Measurements from ENCODE around the gene GP9.

DNA sequence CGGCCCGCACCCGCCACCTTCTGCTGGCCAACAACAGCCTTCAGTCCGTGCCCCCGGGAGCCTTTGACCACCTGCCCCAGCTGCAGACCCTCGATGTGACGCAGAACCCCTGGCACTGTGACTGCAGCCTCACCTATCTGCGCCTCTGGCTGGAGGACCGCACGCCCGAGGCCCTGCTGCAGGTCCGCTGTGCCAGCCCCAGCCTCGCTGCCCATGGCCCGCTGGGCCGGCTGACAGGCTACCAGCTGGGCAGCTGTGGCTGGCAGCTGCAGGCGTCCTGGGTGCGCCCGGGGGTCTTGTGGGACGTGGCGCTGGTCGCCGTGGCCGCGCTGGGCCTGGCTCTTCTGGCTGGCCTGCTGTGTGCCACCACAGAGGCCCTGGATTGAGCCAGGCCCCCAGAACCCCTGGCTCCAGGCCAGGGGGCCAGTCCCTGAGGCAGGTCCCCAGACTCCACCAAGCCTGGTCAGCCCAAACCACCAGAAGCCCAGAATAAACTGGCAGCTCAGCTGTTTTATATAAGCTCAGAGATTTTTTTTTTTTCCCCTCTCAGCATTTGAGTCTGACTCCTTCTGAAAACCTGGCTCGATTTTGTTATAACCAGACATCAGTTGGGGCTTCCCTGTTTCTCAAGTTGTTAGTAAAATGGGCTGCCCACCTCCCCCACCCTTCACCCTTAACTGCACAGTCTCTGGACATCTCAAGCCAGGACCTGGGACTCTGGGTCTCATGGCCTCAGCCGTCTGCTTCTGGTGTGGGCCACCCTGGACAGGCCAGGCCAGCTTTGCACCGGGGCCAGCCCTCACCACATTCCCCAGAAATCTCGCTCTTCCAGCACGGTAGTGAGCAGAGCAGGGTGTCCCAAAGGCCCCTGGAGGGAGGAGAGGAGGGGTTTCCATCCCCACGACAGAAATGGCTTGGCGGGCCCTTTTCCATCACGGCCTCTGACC lies 1.6 kb downstream of the GP9 start:
- TF ChIP-seq, protein P1, sequence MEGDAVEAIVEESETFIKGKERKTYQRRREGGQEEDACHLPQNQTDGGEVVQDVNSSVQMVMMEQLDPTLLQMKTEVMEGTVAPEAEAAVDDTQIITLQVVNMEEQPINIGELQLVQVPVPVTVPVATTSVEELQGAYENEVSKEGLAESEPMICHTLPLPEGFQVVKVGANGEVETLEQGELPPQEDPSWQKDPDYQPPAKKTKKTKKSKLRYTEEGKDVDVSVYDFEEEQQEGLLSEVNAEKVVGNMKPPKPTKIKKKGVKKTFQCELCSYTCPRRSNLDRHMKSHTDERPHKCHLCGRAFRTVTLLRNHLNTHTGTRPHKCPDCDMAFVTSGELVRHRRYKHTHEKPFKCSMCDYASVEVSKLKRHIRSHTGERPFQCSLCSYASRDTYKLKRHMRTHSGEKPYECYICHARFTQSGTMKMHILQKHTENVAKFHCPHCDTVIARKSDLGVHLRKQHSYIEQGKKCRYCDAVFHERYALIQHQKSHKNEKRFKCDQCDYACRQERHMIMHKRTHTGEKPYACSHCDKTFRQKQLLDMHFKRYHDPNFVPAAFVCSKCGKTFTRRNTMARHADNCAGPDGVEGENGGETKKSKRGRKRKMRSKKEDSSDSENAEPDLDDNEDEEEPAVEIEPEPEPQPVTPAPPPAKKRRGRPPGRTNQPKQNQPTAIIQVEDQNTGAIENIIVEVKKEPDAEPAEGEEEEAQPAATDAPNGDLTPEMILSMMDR (IDR thresholded peaks at IDR 0.05), result no peak
- no peak for TF ChIP-seq EZH2 (IDR thresholded peaks at IDR 0.05; ENCODE audit: borderline replicate concordance, insufficient read depth, low read depth, low read length, poor library complexity, severe bottlenecking)

All from B cell (primary cell).